Mammary microvascular endothelial cell (primary cell): ENCODE data around the gene REV3L. TPM values are rescaled to one million over a fixed set of nuclear protein-coding genes. Genes with fewer than 3 reads are reported as not detected.

Source experiments
- total RNA-seq: library from RNA; depleted of rRNA; stranded (reverse); fragments of >200 nt; gene quantifications from 2 replicates; pipeline ENCODE4 v1.2.3, GENCODE V29; 2015

REV3L gene
- 13.3 and 23.8 TPM in 2 replicates for total RNA-seq

GRCh38 chr6:111482959-111483735, at the start of gene REV3L:
Gene REV3L (minus strand): TSS chr6:111483218. CDS start chr6:111482888, 330 bp downstream.

Other genes starting within 250 kb of the REV3L start
- gene TRAF3IP2, start 122.7 kb upstream of the REV3L start, total RNA-seq = 15.7 and 18.2 TPM in 2 replicates